ENCODE measurements around the gene SEC23B. TPM values are rescaled to one million over a fixed set of nuclear protein-coding genes. Genes with fewer than 3 reads are reported as not detected.

The SEC23B gene
- total and polyA plus RNA-seq, 2 of the 8 experiments (the other 6 are each of a cell fraction or from before 2014, with no cell fraction given), result 53.3 to 62.8 TPM

DNA sequence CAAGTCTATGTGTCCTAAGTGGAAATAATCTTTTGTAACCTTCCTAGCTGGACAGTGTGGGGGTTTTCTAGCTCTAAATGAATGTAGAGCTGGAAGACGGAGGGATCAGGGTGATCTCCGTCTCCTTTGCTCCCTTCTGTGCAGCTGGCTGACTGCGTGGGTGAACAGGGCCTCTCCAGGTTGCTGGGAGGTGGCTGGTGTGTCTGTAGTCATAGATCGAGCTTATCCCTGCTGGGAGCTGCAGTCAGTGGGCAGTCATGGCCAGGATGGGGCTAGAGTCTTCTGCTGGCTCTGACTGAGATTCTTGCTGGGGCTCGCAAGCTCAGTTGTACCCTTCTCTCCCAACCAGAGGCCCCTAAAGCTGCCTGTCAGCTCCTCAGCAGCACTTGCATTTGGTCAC, 6.4 kb downstream of the SEC23B start (continued):
- no peak for TF ChIP-seq CHD7 (IDR thresholded peaks at IDR 0.05; ENCODE audit: insufficient replicate concordance, low read length)
- no peak for TF ChIP-seq NANOG (IDR thresholded peaks at IDR 0.05; ENCODE audit: insufficient read depth, low read depth, low read length, poor library complexity, severe bottlenecking)
- TF ChIP-seq RNF2 (IDR thresholded peaks at IDR 0.05; ENCODE audit: borderline replicate concordance, low read depth, low read length, missing control alignments, poor library complexity, severe bottlenecking), result no peak
- no peak for TF ChIP-seq TAF7 (optimal IDR thresholded peaks at IDR 0.05; ENCODE audit: borderline replicate concordance, low read depth, low read length)
- no peak for TF ChIP-seq E2F6 (IDR thresholded peaks at IDR 0.05)
- TF ChIP-seq CEBPB (IDR thresholded peaks at IDR 0.05; ENCODE audit: low read depth, low read length), result no peak
- TF ChIP-seq MAX (IDR thresholded peaks at IDR 0.05), result no peak
- no peak for TF ChIP-seq GABPA (IDR thresholded peaks at IDR 0.05; ENCODE audit: borderline replicate concordance, insufficient read depth, low read length)
- TF ChIP-seq SAP30 (IDR thresholded peaks at IDR 0.05; ENCODE audit: insufficient read depth, insufficient replicate concordance, low read length), result no peak

Data from H1 (cell line).